ENCODE data around the gene TACC2. TPM values are rescaled to one million over a fixed set of nuclear protein-coding genes. Genes with fewer than 3 reads are reported as not detected.

Gene TACC2
- total RNA-seq, 1 donor = under 0.01 TPM

DNA sequence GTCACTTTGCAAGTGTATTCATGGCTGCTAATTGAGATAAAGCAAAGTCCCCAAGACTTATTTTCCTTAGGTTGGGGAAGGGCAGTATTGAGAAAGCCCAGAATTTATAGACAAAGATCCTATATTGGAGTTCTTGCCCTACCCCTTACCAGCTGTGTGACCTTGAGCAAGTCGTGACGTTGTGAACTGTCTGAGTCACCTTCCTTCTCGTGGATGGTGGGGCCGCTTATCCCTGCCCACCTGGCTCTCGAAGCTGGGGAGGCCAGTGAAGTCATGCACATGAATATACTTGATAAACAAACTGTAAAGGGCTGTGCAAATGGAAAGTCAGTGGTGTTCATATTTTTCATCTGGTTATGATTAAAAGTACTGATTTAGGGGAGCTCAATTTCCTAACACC lies 127.4 kb downstream of the TACC2 start:
- no peak for DNase-seq (ENCODE audit: low read depth in 2 of 3, low spot score in 2 of 3)

DNA sequence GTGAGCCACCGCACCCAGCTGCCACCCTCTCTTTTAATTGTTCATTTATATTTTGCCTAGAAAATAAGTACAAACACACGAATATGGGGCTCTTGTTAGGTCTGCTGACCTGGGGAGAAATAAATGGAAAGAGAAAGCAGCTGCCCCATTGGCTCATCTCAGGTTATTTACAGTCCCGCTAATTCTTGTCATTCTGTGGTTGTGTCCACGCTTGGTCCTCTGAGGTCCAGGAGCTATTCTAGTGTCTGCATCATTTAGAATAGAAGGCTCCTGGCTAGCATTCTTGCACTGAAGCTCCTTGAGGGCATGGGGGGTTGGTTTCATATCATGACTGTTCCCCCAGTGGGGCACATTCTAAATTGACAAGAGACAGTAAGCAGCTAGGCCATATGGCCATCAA lies 128.5 kb downstream of the TACC2 start:
- no peak for DNase-seq (ENCODE audit: low read depth in 2 of 3, low spot score in 2 of 3)

DNA sequence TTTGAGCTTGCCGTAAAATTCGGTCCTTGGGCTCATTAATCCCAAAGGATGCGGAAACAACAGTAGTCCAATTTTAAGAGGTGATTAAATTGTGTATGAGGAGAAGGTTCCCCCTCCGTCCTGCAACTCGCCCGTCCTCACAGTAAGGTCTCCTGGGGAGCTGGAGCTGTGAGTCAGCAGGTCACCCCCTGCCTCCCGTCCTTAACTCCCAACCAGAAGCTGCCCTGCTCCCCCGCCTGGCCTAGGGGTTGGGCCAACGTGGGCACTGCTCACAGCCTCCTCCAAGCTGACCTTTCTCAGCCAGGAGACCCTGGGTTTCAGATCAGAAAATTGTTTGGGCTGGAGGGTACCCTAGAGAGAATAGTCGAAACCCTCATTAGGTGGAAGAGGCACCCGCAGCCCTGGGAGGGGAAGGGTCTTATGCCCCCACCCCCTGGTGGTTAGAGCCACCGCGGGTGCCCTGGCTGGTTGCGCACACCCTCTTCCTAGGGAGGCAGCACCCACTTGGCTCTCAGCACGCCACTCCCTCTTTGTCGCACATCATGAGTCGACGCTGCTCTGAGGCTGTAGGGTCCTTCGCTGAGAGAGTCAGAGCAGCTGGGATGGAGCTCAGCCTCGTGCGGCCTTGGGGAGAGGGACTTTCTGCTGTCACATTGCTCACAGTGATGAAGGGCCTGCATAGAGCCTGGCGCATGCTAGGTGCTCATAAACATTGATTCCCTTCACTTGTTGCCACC lies 131.2 kb downstream of the TACC2 start:
- no peak for DNase-seq (ENCODE audit: low read depth in 2 of 3, low spot score in 2 of 3)

DNA sequence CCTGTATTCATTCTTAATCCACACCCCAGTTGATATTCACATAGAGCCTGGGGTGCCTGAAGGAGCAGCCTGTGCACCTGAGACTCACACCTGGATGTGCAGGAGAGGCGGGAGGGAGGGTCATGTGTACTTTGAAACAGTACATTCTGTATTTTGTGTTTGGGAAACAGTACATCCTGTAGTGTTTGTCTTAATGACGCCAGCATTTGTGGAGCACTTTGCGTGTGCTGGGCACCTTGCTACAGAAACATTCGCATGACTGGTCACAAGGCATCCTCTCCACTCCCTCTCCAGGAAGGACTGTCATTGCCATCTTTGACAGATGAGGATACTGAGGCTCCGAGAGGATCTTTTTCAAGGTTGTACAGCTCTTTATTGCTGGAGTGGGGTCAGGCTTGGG lies 132.1 kb downstream of the TACC2 start:
- no peak for DNase-seq (ENCODE audit: low read depth in 2 of 3, low spot score in 2 of 3)

- DNase-seq (ENCODE audit: low read depth in 2 of 3, low spot score in 2 of 3) = no peak
Measured at GRCh38 chr10:122122493-122122892, 133.5 kb downstream of the TACC2 start.

DNA sequence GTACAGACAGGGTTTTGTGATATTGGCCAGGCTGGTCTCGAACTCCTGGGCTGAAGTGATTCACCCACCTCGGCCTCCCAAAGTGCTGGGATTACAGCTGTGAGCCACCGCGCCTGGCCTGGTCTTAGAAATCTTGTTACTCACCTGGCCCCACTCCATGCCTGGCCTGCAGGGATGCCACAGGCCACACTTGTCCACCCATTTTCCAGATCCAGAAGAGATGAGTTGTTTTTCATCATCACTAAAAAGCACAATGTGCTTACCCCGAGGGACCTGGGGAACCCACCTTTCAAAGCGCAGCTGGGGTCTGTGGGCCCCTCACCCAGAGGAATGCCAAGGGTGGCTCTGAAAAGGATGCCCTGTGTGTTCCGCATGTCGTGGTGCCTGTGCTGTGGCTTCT lies 134.2 kb downstream of the TACC2 start:
- DNase-seq (ENCODE audit: low read depth in 2 of 3, low spot score in 2 of 3) = no peak

DNA sequence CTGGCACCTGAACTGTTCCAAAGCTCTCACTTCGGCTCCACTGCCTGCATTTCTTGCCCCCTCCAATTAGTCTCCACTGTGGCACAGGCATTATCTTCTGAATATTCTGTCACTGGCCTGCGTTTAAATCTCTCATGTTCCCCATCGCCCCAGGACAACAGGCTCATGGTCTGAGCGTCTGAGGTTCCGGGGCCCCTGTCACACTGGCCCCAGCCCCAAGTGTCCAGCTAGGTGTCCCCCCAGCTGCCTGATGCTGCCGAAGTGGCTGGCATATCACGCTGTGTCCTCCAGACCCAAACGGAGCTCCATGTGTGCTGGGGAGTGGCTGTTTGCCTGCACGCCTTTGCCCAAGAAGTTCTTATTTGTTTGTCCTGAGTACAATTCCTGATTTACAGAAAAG lies 135.4 kb downstream of the TACC2 start:
- no peak for DNase-seq (ENCODE audit: low read depth in 2 of 3, low spot score in 2 of 3)

DNA sequence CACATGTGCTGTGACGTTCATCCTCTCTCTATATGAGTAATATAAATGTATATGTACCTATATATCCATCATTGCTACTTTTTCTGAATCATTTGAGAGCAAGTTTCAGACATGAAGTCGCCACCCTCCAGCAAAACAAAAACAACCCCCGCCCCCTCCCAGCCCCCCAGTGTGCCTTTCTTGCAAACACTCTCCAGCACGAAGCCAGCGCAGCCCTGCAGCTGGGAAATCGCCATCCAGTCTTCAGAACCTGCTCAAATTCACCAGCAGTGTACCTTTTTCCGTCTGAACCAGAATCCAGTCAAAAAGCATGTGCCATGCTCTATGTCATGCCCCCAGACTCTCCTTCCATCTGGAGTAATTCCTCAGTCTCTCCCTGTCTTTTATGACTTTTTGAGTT lies 135.8 kb downstream of the TACC2 start:
- no peak for DNase-seq (ENCODE audit: low read depth in 2 of 3, low spot score in 2 of 3)

- DNase-seq (ENCODE audit: low read depth in 2 of 3, low spot score in 2 of 3) = no peak
Measured at GRCh38 chr10:122126763-122127659, 138.0 kb downstream of the TACC2 start.

DNA sequence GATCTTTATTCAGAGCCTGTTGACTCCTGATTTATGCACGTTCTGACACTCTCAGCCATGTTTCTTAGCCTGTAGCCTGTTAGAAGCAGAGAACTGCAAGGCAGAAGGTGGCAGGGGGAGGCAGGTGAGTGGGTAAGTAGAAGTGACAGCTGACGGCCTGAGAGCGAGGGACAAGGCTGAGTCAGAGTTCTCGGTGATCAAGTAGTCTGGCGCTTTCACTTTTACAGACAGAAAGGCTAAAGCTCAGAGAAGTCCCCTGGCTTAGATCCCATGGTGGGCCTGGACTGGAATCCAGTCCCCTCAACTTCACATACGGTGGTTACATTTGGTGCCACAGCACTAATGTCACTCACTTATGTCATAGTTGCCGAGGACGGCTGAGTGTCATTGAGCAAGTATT lies 139.0 kb downstream of the TACC2 start:
- DNase-seq (ENCODE audit: low read depth in 2 of 3, low spot score in 2 of 3) = no peak

DNA sequence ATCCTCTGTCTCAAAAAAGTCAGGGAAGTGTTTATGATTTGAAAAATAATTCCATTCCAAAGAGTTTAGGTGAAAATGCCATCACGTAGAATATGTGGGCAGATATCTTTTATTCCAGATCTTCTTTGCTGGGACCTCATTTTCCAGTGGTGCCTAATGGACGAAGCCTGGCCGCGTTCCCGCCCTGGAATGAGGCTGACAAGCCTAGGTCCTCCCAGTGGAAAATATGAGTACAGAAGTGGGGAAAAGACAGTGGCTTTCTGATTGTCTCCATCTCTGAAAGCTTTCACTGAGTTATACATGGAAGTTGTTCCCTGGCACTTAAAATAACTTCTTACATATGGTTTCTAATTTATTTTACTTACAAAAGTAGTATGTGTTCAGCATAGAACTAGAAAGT lies 139.4 kb downstream of the TACC2 start:
- DNase-seq (ENCODE audit: low read depth in 2 of 3, low spot score in 2 of 3) = no peak

DNA sequence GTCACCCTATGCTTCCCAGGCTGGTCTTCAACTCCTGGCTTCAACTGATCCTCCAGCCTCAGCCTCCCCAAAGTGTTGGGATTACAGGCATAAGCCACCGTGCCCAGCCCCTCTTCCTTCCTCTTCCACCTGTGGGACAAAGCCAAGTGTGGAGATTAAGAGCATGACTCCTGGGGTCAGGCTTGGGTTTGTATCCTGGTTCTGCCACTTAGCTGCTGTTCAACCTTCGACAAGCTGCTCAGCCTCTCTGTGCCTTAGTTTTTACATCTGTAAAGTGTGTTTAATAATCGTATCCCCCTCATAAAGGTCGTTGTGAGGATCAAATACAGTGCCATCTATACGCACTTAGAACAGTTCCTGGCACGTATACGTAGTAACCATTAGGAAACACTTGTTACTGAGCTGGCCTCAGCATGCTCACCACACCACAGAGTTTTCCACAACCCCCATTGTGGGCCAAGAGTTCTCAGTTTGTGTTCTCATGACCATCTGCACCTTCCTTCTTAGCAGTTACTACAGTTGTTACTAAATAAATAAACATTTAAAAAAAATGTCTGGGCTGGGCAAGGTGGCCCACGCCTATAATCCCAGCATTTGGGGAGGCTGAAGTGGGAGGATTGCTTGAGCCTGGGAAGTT lies 141.6 kb downstream of the TACC2 start:
- DNase-seq (ENCODE audit: low read depth in 2 of 3, low spot score in 2 of 3) = no peak

- DNase-seq (ENCODE audit: low read depth in 2 of 3, low spot score in 2 of 3) = no peak
Measured at GRCh38 chr10:122132331-122132755, 143.4 kb downstream of the TACC2 start.

DNA sequence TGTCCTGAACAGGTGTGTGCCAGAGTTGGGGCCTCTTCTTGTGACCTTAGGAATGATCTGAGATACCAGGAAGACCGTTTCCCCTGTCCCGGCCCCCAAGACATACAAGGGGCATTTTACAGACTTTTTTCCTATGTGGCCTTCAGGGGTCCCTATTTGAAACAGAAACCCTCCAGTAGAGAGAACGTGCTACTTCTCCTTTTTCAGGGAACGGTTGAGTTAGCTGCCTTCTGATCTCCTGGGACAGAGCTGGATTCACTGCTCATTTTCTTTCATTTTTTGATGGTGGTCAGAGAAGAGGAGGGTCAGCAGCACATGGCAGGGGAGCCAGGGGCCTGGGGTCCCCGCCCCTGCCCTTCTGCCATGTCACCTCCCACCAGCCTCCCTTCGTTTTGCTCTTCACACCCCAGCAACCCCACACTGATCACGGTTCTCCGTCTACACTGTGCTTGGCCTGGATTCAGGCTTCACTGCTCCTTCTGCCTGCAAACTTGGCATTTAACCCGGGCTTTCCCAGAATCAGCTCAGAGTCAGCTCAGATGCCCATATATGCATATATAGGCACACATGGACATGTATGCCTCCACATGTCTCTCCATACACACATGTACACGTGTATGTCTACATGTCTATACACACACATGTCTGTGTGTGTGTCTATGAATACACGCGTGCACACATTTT lies 144.1 kb downstream of the TACC2 start:
- DNase-seq (ENCODE audit: low read depth in 2 of 3, low spot score in 2 of 3) = no peak

DNA sequence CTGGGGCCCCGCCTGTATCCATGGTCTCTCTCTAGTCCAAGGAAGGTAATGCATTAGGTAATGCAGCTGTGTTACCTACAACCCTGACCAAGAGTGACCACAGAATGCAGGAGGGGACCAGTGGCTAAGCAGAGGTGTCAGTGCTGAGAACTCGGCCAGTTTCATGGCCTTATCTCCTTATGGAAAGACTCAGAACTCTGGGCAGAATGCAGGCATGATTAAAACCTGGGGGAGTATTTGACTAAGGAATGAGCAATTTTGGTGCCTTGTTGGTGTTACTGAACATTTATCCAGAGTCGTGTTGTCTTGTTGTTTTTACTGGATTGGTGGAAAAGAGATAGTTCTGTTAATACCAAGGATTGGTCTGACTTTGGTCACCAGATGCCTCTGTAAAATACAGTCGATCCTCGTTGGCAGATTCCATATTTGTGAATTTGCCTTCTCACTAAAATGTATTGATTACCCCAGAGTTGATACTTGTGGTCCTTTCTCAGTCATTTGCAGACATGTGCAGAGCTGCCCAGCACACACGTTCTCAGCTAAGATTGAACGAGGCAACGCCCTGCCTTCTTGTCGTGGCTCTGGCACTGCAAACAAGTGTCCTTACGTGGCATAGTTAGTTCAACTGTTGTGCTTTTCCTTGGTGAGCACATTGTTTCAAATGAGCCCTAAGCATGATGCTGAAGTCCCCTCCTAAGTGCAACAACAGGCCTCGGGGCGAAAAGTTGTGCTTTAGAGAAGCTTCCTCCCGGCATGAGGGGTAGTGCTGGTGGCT lies 146.5 kb downstream of the TACC2 start:
- no peak for DNase-seq (ENCODE audit: low read depth in 2 of 3, low spot score in 2 of 3)

DNA sequence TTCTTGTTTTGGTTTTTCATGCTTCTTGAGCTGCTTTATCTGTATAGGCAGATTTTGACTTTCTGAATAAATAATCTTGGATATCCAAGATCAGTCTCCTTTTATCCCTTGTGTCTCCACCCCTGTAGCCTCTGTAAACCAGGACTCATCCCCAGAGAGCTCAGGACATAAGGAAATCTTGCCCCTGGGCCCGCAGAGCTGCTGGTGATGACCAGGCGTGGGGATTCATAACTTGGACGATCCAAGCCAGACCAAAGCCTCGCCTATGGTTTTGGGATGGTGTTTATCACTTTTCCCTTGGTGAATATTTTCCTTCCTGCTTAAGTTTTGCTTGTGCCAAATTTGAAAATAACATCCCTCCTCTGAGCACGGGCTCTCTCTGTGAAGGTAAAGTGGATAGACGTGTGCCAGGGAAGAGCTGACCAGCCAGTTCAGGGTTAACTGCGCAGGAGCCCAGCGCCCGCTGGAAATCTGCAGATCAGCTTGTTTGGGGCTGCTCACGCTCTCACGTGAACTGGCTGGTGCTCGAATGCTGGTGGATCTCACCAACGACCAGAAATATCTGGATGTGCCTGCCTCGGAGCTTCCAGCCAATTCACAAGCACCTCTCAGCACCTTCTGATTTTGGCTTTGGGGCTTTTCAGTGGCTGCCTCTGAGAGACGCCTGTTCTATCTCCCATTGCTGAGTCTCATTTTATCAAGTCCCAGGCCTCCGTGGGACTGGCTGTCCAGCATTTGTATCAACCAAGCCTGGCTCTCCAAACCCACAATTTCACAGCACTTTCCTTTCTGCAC lies 150.1 kb downstream of the TACC2 start:
- no peak for DNase-seq (ENCODE audit: low read depth in 2 of 3, low spot score in 2 of 3)

DNA sequence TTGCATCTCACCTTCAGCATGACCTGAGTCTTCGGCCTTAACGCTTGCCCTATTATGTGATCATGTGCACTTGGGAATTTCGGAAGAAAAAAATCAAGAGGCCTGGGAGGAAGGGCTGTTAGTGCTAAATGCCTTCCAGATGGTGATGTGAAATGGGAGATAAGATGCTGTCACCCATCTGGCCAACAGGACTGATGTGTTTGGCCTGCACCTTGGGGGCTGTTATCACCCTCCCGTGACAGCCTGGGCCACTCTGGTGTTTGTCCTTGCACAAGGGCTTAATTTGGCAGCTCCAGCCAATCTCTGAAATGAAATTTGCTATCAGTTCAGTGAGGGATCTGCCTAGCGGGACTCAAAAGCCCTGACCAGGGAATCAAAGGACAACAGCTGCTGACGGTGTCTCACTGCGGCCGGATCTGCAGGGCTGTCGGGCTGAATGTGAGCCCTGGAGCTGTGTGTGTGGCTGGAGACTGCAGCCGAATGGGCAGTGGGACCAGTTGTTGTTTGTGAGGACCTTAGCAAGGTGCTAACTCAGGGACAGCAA lies 150.7 kb downstream of the TACC2 start:
- DNase-seq (ENCODE audit: low read depth in 2 of 3, low spot score in 2 of 3) = no peak

DNA sequence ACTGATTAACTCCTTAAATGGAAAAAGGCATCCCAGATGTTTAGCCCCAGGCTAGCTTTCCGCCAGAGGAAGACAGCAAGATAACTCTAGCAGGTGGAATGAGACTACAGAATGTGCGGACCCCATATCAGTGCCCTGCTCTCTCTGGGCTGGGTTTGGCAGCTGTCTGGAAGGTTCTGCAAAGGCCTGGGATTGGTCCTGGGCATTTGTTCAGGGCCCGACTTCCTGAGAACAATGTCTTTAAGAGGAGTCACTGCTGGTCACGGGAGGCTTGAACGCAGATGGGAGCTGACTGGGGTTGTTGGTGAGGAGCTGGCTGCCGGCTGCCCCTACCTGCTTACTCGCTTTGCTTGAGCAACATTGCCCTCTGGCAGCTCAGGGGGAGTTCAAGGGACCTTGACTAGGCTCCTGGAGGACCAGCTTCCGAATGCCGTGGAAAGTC lies 151.5 kb downstream of the TACC2 start:
- no peak for DNase-seq (ENCODE audit: low read depth in 2 of 3, low spot score in 2 of 3)
